IPS-18a (cell line): ENCODE data around the gene TRIM25.

Source experiments
- H3K27ac ChIP-seq: one replicate; pipeline ENCODE4 v1.5.1; 2013; ENCODE audit warnings: low read length
- H3K27me3 ChIP-seq: one replicate; pipeline ENCODE4 v1.6.1; 2013; ENCODE audit warnings: mild to moderate bottlenecking, low read length; ENCODE audit not compliant: control insufficient read depth, insufficient read depth
- H3K36me3 ChIP-seq: one replicate; pipeline ENCODE4 v1.6.1; 2013; ENCODE audit warnings: low read depth, low read length; ENCODE audit not compliant: control insufficient read depth
- H3K4me1 ChIP-seq: one replicate; pipeline ENCODE4 v1.6.1; 2013; ENCODE audit warnings: low read depth, low read length; ENCODE audit not compliant: control insufficient read depth
- H3K4me3 ChIP-seq: one replicate; pipeline ENCODE4 v1.5.1; 2013; ENCODE audit warnings: low read length
- H3K9ac ChIP-seq: one replicate; pipeline ENCODE4 v1.6.1; 2013; ENCODE audit warnings: mild to moderate bottlenecking, low read length, moderate library complexity
- H3K9me3 ChIP-seq: one replicate; pipeline ENCODE4 v1.6.1; 2013; ENCODE audit warnings: low read depth, low read length; ENCODE audit not compliant: control insufficient read depth

TRIM25 gene

GRCh38 chr17:56847106-56847505, 66.7 kb downstream of the TRIM25 start:
- Histone ChIP-seq H3K27me3 (no peaks in the 10 kb centered on the region), H3K4me1 (no peaks in the 10 kb centered on the region), H3K27ac (no peak overlapping the region), H3K4me3 (no peak overlapping the region), H3K9ac (no peak overlapping the region), H3K9me3 (no peaks in the 10 kb centered on the region), H3K36me3 (no peaks in the 10 kb centered on the region)

- H3K4me1 ChIP-seq: no peaks in the 10 kb centered on the region
- H3K36me3 ChIP-seq: no peaks in the 10 kb centered on the region
- H3K9me3 ChIP-seq: no peaks in the 10 kb centered on the region
- no peak overlapping the region for H3K9ac ChIP-seq
- H3K4me3 ChIP-seq: no peak overlapping the region
- H3K27me3 ChIP-seq: no peaks in the 10 kb centered on the region
- H3K27ac ChIP-seq: no peak overlapping the region
These were observed 67.9 kb downstream of the TRIM25 start for GRCh38 chr17:56845934-56846333.

- no peak overlapping the region for H3K27ac ChIP-seq
These were observed 71.3 kb downstream of the TRIM25 start for GRCh38 chr17:56842577-56842976.

GRCh38 chr17:56838687-56839086, 75.2 kb downstream of the TRIM25 start:
- no peak overlapping the region for H3K4me3 ChIP-seq
- H3K27ac ChIP-seq: no peak overlapping the region
- no peaks in the 10 kb centered on the region for H3K36me3 ChIP-seq
- H3K9me3 ChIP-seq: no peaks in the 10 kb centered on the region
- H3K4me1 ChIP-seq: peaks cover 16% of the 10 kb centered on the region
- H3K9ac ChIP-seq: no peak overlapping the region
- peaks cover 16% of the 10 kb centered on the region for H3K27me3 ChIP-seq

More at GRCh38 chr17:56842577-56842976, 71.3 kb downstream of the TRIM25 start:
- Histone ChIP-seq H3K9me3 (no peaks in the 10 kb centered on the region), H3K36me3 (no peaks in the 10 kb centered on the region), H3K4me3 (no peak overlapping the region), H3K9ac (no peak overlapping the region), H3K4me1 (peaks cover 2% of the 10 kb centered on the region), H3K27me3 (no peaks in the 10 kb centered on the region)
